ENCODE results near the gene GCSH.

- TF ChIP-seq CTCF (IDR thresholded peaks at IDR 0.05) (no peak), POLR2A (IDR thresholded peaks at IDR 0.05) (no peak)
Observed at GRCh38 chr16:81096715-81097208, 567 bp upstream of the GCSH start.

Measured in lower leg skin (tissue), 3 donors.